Gastroesophageal sphincter (tissue), 4 donors: Measurements from ENCODE around the gene LMF1. TPM values are rescaled to one million over a fixed set of nuclear protein-coding genes. Genes with fewer than 3 reads are reported as not detected.

Experiments
- ATAC-seq: fragments of 150-250 bp; one replicate; pipeline ENCODE4 v1.9.1; 2016; ENCODE audit warnings: mild to moderate bottlenecking, moderate library complexity
- H3K27ac ChIP-seq, 4 donors: fragments of 200-600 bp; sonication (generic) in 3 of 4; 1 replicate in 3 of 4; 2 replicates in 1 of 4; pipeline ENCODE4 v1.5.1; 2016 to 2019
- H3K27me3 ChIP-seq: fragments of 200-600 bp; sonication (generic); one replicate; pipeline ENCODE4 v1.5.1; 2019
- H3K36me3 ChIP-seq, 2 donors: fragments of 200-600 bp; sonication (generic); one replicate each; pipeline ENCODE4 v1.5.1; 2019; ENCODE audit warnings: control low read depth in 1 of 2
- H3K4me1 ChIP-seq, 3 donors: fragments of 200-600 bp; sonication (generic); 1 replicate in 2 of 3; 2 replicates in 1 of 3; pipeline ENCODE4 v1.5.1; 2016 to 2019; ENCODE audit warnings: control low read depth in 2 of 3
- H3K4me3 ChIP-seq, 2 donors: fragments of 200-600 bp; sonication (generic); one replicate each; pipeline ENCODE4 v1.5.1; 2019; ENCODE audit warnings: mild to moderate bottlenecking in 1 of 2, moderate library complexity in 1 of 2
- H3K9me3 ChIP-seq, 3 donors: fragments of 200-600 bp; sonication (generic); one replicate each; pipeline ENCODE4 v1.5.1; 2017 to 2019; ENCODE audit warnings: control low read depth in 2 of 3
- CTCF ChIP-seq, 4 experiments: fragments of 200-600 bp in 2 of 4; fragments of 450-650 bp in 2 of 4; sonication (generic) in 1 of 4; IDR thresholded peaks; one replicate each; pipeline ENCODE4 v1.5.1; 2017 to 2019; ENCODE audit warnings: antibody characterized with exemption in 4 of 4, mild to moderate bottlenecking in 2 of 4, moderate library complexity in 2 of 4
- EP300 ChIP-seq: sonication (generic); formaldehyde crosslinking; IDR thresholded peaks from one replicate; pipeline ENCODE4 v1.6.1; 2017; ENCODE audit warnings: antibody characterized with exemption, mild to moderate bottlenecking
- POLR2A ChIP-seq, 2 donors: fragments of 450-650 bp; IDR thresholded peaks; one replicate each; pipeline ENCODE4 v1.6.1; 2017; ENCODE audit warnings: antibody characterized with exemption in 2 of 2, mild to moderate bottlenecking in 2 of 2, moderate library complexity in 1 of 2
- POLR2AphosphoS5 ChIP-seq: sonication (generic); formaldehyde crosslinking; IDR thresholded peaks from one replicate; pipeline ENCODE4 v1.6.1; 2017; ENCODE audit warnings: antibody characterized with exemption
- WGBS, 2 donors: methylation state at CpG; one replicate each; pipeline ENCODE4 v1.1.5; 2018; ENCODE audit warnings: low coverage in 1 of 2; 5-methylcytosine and 5-hydroxymethylcytosine counted together
- total RNA-seq, 4 donors: library from RNA; depleted of rRNA; stranded (reverse); fragments of >200 nt; gene quantifications; one replicate each; pipeline ENCODE4 v1.1.0, GENCODE V29; 2016

The LMF1 gene
- total RNA-seq, 4 donors from 2014 or later, result 13.7 to 57.3 (median 20.9) TPM

GRCh38 chr16:901149-901548 lies 69.6 kb downstream of the LMF1 start:
- Histone ChIP-seq H3K9me3 (peaks cover 0 to under 1% (median 0%) of the 10 kb centered on the region in 3 donors), H3K27me3 (no peaks in the 10 kb centered on the region), H3K36me3 (peaks cover 0 to 44% of the 10 kb centered on the region in 2 donors), H3K4me3 (no peak overlapping the region), H3K4me1 (no peaks in the 10 kb centered on the region), H3K27ac (no peak overlapping the region)
- no peak for ATAC-seq
- WGBS, 2 donors, result 77 to 84% methylated on average over 5 to 6 of the region's 11 CpGs
- TF ChIP-seq POLR2A (IDR thresholded peaks at IDR 0.05) (no peak), EP300 (no peak), CTCF (IDR thresholded peaks at IDR 0.05) (no peak), POLR2AphosphoS5 (no peak)

GRCh38 chr16:900211-900610 lies 70.6 kb downstream of the LMF1 start:
- no peak for ATAC-seq
- Histone ChIP-seq H3K36me3 (peaks cover 0 to 46% of the 10 kb centered on the region in 2 donors), H3K9me3 (no peaks in the 10 kb centered on the region), H3K4me3 (no peak overlapping the region), H3K27ac (no peak overlapping the region), H3K4me1 (peaks cover 0 to 2% (median 0%) of the 10 kb centered on the region in 3 donors), H3K27me3 (no peaks in the 10 kb centered on the region)
- WGBS, 2 donors, result 93 to 100% methylated on average over 5 to 7 of the region's 7 CpGs
- TF ChIP-seq EP300, result no peak
- TF ChIP-seq CTCF (IDR thresholded peaks at IDR 0.05), result no peak
- TF ChIP-seq POLR2AphosphoS5, result no peak
- TF ChIP-seq POLR2A (IDR thresholded peaks at IDR 0.05), result no peak

GRCh38 chr16:899683-900060 lies 71.1 kb downstream of the LMF1 start:
- H3K27me3 ChIP-seq, result no peaks in the 10 kb centered on the region
- H3K9me3 ChIP-seq, result no peaks in the 10 kb centered on the region
- no peak for ATAC-seq
- 91 to 94% methylated on average over 9 to 19 of the region's 24 CpGs for WGBS, 2 donors
- TF ChIP-seq POLR2AphosphoS5, result no peak
- no peak for TF ChIP-seq EP300
- no peak for TF ChIP-seq CTCF (IDR thresholded peaks at IDR 0.05)
- TF ChIP-seq POLR2A (IDR thresholded peaks at IDR 0.05), result no peak
- H3K36me3 ChIP-seq, result peaks cover 0 to 51% of the 10 kb centered on the region in 2 donors
- H3K4me3 ChIP-seq, result no peak overlapping the region
- no peak overlapping the region for H3K27ac ChIP-seq
- peaks cover 0 to 7% (median 0%) of the 10 kb centered on the region in 3 donors for H3K4me1 ChIP-seq

- ATAC-seq, result no peak
- H3K36me3 ChIP-seq, result peaks cover 0 to 55% of the 10 kb centered on the region in 2 donors
- WGBS, 2 donors, result 84 to 91% methylated on average over 15 to 17 of the region's 39 CpGs
- no peak overlapping the region for H3K27ac ChIP-seq
- TF ChIP-seq POLR2A (IDR thresholded peaks at IDR 0.05), result no peak
- TF ChIP-seq CTCF (IDR thresholded peaks at IDR 0.05), result no peak
- no peak for TF ChIP-seq POLR2AphosphoS5
- no peak for TF ChIP-seq EP300
- H3K4me3 ChIP-seq, result no peak overlapping the region
- no peaks in the 10 kb centered on the region for H3K9me3 ChIP-seq
- H3K4me1 ChIP-seq, result peaks cover 0 to 7% (median 0%) of the 10 kb centered on the region in 3 donors
- H3K27me3 ChIP-seq, result no peaks in the 10 kb centered on the region
Observed at GRCh38 chr16:898761-899682, 71.8 kb downstream of the LMF1 start.

GRCh38 chr16:898216-898615 lies 72.6 kb downstream of the LMF1 start:
- Histone ChIP-seq H3K36me3 (peaks cover 0 to 58% of the 10 kb centered on the region in 2 donors), H3K4me3 (no peak overlapping the region), H3K27me3 (no peaks in the 10 kb centered on the region), H3K4me1 (peaks cover 0 to 7% (median 0%) of the 10 kb centered on the region in 3 donors), H3K27ac (no peak overlapping the region), H3K9me3 (no peaks in the 10 kb centered on the region)
- no CpG with 5 or more reads among the region's 11 CpGs for WGBS, 2 donors
- TF ChIP-seq EP300 (no peak), CTCF (IDR thresholded peaks at IDR 0.05) (no peak), POLR2A (IDR thresholded peaks at IDR 0.05) (no peak), POLR2AphosphoS5 (no peak)
- no peak for ATAC-seq
